SU-DHL-6 (cell line): ENCODE results near the gene C1QTNF6.

Source experiments
- H2AFZ ChIP-seq: fragments of 200-600 bp; sonication (generic); 2 replicates; pipeline ENCODE4 v1.6.1; 2014; ENCODE audit warnings: low read depth, mild to moderate bottlenecking, moderate library complexity, mixed read lengths, antibody characterized with exemption, low read length; ENCODE audit not compliant: severe bottlenecking
- H3F3A ChIP-seq: fragments of 200-600 bp; shearing (Covaris generic); 2 replicates; pipeline ENCODE4 v1.6.0; 2016; ENCODE audit warnings: antibody characterized with exemption, mild to moderate bottlenecking; ENCODE audit not compliant: insufficient read depth
- H3K27ac ChIP-seq: fragments of 200-600 bp; sonication (generic); 2 replicates; pipeline ENCODE4 v1.5.1; 2016; ENCODE audit warnings: low read depth, mild to moderate bottlenecking, low read length, moderate library complexity, mixed read lengths
- H3K27me3 ChIP-seq: fragments of 200-600 bp; sonication (generic), shearing (Covaris generic); 2 replicates; pipeline ENCODE4 v1.6.0; 2014; ENCODE audit warnings: mild to moderate bottlenecking, low read length
- H3K36me3 ChIP-seq: fragments of 200-600 bp; sonication (generic); 2 replicates; pipeline ENCODE4 v1.6.1; 2014; ENCODE audit warnings: mild to moderate bottlenecking, low read length, mixed read lengths
- H3K4me2 ChIP-seq: fragments of 300-600, 200-600 bp; shearing (Covaris generic), sonication (generic); 2 replicates; pipeline ENCODE4 v1.6.0; 2014; ENCODE audit warnings: low read length, low read depth, mild to moderate bottlenecking; ENCODE audit not compliant: poor library complexity, severe bottlenecking
- H3K4me3 ChIP-seq: fragments of 200-600 bp; sonication (generic); 2 replicates; pipeline ENCODE4 v1.5.1; 2014; ENCODE audit warnings: antibody characterized with exemption, low read length, mild to moderate bottlenecking, mixed read lengths; ENCODE audit not compliant: insufficient read depth, poor library complexity, severe bottlenecking
- H3K79me2 ChIP-seq: fragments of 200-600 bp; sonication (generic); 2 replicates; pipeline ENCODE4 v1.6.1; 2014; ENCODE audit warnings: mild to moderate bottlenecking, low read length, moderate library complexity; ENCODE audit not compliant: insufficient read depth
- H3K9ac ChIP-seq: fragments of 200-600 bp; sonication (generic); 2 replicates; pipeline ENCODE4 v1.7.0; 2014; ENCODE audit warnings: mild to moderate bottlenecking, low read length
- H3K9me2 ChIP-seq: fragments of 200-600 bp; sonication (generic); replicated peaks from 2 replicates; pipeline ENCODE4 v1.6.1; 2014; ENCODE audit warnings: low read length; ENCODE audit not compliant: insufficient read depth
- H3K9me3 ChIP-seq: fragments of 200-600 bp; sonication (generic); 2 replicates; pipeline ENCODE4 v1.6.1; 2014; ENCODE audit warnings: low read length, mixed read lengths; ENCODE audit not compliant: insufficient read depth
- H4K20me1 ChIP-seq: fragments of 200-600 bp; sonication (generic); 2 replicates; pipeline ENCODE4 v1.6.1; 2014; ENCODE audit warnings: low read depth, mild to moderate bottlenecking, antibody characterized with exemption, low read length, moderate library complexity, mixed read lengths
- CTCF ChIP-seq: fragments of 200-600 bp; sonication (generic); IDR thresholded peaks from one replicate; pipeline ENCODE4 v1.5.1; 2017; ENCODE audit warnings: antibody characterized with exemption, mild to moderate bottlenecking, low read length, moderate library complexity; ENCODE audit not compliant: insufficient read depth, poor library complexity, severe bottlenecking
- EZH2phosphoT487 ChIP-seq: fragments of 200-600 bp; sonication (generic), shearing (Covaris generic); conservative IDR thresholded peaks from 2 replicates; pipeline ENCODE4 v1.6.1; 2018; ENCODE audit warnings: mild to moderate bottlenecking, antibody characterized with exemption, low read length, moderate library complexity, mixed read lengths

Gene C1QTNF6

GRCh38 chr22:37163575-37164504 lies 24.2 kb downstream of the C1QTNF6 start:
- Histone ChIP-seq H3K27ac (no peak overlapping the region), H3K9me3 (peaks cover 9% of the 10 kb centered on the region; the same call in 1 of the 2 replicates), H3K4me3 (no peak overlapping the region), H3F3A (no peaks in the 10 kb centered on the region), H3K36me3 (no peaks in the 10 kb centered on the region), H3K27me3 (no peaks in the 10 kb centered on the region), H2AFZ (no peak overlapping the region), H3K9me2 (no peaks in the 10 kb centered on the region), H3K79me2 (no peaks in the 10 kb centered on the region), H3K4me2 (no peak overlapping the region), H3K9ac (no peak overlapping the region), H4K20me1 (no peaks in the 10 kb centered on the region)
- no peak for TF ChIP-seq EZH2phosphoT487
- TF ChIP-seq CTCF: no peak

- Histone ChIP-seq H3K27me3 (no peaks in the 10 kb centered on the region), H3K9me2 (no peaks in the 10 kb centered on the region), H3K27ac (no peak overlapping the region), H3K79me2 (no peaks in the 10 kb centered on the region), H3K4me3 (no peak overlapping the region), H3K9ac (no peak overlapping the region), H3K36me3 (no peaks in the 10 kb centered on the region), H3F3A (no peaks in the 10 kb centered on the region), H4K20me1 (no peaks in the 10 kb centered on the region), H3K4me2 (no peak overlapping the region), H2AFZ (no peak overlapping the region), H3K9me3 (peaks cover 9% of the 10 kb centered on the region; the same call in 1 of the 2 replicates)
- no peak for TF ChIP-seq EZH2phosphoT487
- no peak for TF ChIP-seq CTCF
Measured at GRCh38 chr22:37163096-37163489, 25.0 kb downstream of the C1QTNF6 start.

- H3K79me2 ChIP-seq: no peaks in the 10 kb centered on the region
- H3K9ac ChIP-seq: no peak overlapping the region
- no peaks in the 10 kb centered on the region for H4K20me1 ChIP-seq
- peaks cover 9% of the 10 kb centered on the region; the same call in 1 of the 2 replicates for H3K9me3 ChIP-seq
- no peak overlapping the region for H2AFZ ChIP-seq
- no peak overlapping the region for H3K4me3 ChIP-seq
- no peaks in the 10 kb centered on the region for H3K27me3 ChIP-seq
- no peak overlapping the region for H3K27ac ChIP-seq
- no peak overlapping the region for H3K4me2 ChIP-seq
- H3K9me2 ChIP-seq: no peaks in the 10 kb centered on the region
- TF ChIP-seq EZH2phosphoT487: no peak
- TF ChIP-seq CTCF: no peak
- no peaks in the 10 kb centered on the region for H3K36me3 ChIP-seq
- no peaks in the 10 kb centered on the region for H3F3A ChIP-seq
Measured at GRCh38 chr22:37162221-37163095, 25.6 kb downstream of the C1QTNF6 start.
